NCI-H510A (cell line): Measurements from ENCODE around the gene DAZL.

Source experiments
- DNase-seq: peaks from one replicate; lab custom pipeline; 2025; lab: John Stamatoyannopoulos, UW

Gene DAZL

GRCh38 chr3:16595778-16596177 is 9.4 kb downstream of the DAZL start:
- DNase-seq = no peak

- DNase-seq = no peak
Observed at GRCh38 chr3:16589867-16590624, 15.2 kb downstream of the DAZL start.

- no peak for DNase-seq
Observed at GRCh38 chr3:16589120-16589519, 16.1 kb downstream of the DAZL start.

GRCh38 chr3:16587681-16588060 is 17.6 kb downstream of the DAZL start:
- no peak for DNase-seq

GRCh38 chr3:16587047-16587680 is 18.1 kb downstream of the DAZL start:
- no peak for DNase-seq

DNA sequence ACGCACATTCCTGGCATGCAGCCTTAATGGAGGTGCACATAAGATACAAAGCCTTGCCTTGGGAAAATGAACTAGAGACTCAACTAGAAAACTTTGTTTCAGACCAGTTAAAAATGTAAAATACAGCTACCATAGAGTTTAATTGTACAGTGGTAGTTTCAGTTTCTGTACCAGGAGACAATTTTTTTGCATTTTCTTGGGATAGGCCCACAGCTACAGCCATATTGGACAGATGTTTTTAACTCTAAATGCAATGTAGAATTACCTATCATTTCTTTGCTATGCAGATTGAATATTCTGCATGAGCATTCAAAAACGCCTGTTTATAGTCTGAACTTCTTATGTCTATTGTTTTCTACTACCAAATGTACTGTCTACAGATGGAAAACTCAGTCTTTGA is 20.3 kb downstream of the DAZL start:
- DNase-seq = no peak

DNA sequence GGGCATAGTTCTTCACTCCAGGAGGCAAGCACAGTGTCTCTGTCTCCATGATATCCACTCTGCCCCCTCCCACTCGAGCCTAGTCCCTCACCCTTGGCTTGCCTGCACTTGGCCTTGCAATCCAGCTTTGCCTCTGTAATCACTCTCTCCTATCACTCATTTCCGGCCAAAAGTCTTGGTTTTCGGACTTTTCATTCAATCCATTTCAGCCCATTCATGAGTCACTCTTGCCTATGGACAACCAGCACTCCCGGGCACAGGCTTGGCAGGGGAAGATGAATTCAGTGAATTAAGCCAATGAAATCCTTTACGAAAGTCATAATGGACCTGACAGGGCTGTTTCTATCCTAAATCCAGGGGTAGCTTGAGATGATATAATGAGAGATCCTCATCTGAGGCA is 21.7 kb downstream of the DAZL start:
- no peak for DNase-seq

DNA sequence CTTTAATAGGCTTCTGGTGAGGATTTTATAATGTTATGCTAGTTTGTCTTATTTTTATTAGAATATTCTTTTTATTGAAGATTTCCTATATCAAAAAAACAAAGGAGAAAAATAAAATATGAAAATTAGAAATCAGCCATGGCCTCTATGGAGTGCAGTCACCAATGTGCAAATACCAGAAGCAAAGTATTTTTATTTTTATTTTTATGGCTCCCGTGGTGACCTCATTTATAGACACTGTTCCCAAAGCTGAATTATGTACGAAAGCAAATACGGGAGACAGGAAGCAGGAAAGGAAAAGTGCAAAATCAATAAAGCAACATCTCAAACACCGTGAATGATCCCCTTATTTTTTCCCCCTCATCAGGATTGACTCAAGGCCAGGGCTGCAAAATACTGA is 35.1 kb downstream of the DAZL start:
- DNase-seq = no peak

- no peak for DNase-seq
Observed at GRCh38 chr3:16568532-16568931, 36.7 kb downstream of the DAZL start.

GRCh38 chr3:16568115-16568514 is 37.1 kb downstream of the DAZL start:
- no peak for DNase-seq

DNA sequence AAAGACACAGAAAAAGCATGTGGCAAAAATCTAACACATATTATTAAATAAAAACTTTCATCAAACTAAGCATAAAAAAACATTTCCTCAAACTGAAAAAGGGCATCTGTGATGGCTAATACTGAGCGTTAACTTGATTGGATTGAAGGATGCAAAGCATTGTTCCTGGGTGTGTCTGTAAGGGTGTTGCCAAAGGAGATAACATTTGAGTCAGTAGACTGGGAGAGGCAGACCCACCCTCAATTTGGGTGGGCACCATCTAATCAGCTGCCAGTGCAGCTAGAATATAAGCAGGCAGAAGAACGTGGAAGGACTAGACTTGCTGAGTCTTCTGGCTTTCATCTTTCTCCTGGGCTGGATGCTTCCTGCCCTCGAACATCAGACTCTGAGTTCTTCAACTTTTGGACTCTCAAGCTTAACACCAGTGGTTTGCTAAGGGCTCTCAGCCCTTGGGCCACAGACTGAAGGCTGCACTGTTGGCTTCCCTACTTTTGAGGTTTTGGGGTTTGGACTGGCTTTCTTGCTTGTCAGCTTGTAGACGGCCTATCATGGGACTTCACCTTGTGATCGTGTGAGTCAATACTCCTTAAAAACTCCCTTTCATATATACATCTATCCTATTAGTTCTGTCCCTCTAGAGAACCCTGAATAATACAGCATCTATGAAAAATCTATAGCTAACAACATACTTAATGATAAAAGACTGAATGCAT is 45.4 kb downstream of the DAZL start:
- no peak for DNase-seq

- no peak for DNase-seq
Observed at GRCh38 chr3:16554126-16554525, 51.1 kb downstream of the DAZL start.

DNA sequence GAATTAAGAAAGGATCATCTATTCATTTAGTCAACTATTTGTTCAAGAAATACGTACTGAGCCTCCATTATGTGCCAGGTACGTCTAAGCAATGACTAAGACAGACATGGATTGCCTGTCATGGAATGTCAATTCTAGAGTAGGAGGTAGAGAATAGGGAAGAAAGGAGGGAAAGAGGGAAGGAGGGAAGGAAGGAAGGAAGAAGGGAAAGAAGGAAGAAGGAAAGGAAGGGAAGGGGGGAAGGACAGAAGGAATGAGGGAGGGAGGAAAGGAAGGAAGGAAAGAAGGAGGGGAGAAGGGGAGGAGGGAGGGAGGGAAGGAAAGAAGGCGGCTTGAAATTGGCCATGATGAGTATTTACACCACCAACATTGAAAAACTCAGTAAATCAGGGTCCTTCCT is 52.5 kb downstream of the DAZL start:
- no peak for DNase-seq

GRCh38 chr3:16551342-16551976 is 53.8 kb downstream of the DAZL start:
- no peak for DNase-seq

DNA sequence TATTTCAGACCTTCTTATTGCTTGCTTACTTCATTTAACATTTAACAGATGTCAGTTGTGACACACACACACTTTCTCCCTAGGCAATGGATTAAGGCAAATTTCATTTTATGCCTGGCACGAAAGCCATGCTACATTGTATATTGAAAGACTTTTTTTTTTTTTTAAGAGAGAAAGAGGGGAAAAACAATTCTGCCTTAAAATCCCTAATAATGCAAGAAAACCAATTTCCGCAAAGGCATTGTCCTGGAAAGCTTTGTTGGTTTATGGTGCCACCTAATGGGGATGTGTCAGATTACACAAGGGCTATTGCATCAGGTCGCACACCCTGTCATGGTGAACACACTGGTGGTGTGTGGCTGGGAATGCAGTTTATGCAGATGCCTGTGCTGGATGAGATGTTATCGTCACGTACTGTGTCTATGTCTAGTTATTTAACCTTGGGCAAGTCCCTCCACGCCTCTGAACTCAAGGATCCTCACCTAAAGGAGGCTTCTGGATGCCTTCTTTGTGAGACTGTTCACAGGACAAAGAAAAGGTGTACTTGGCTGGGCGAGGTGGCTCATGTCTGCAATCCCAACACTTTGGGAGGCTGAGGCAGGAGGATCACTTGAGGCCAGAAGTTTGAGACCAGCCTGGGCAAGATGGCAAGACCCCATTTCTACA is 54.4 kb downstream of the DAZL start:
- no peak for DNase-seq

GRCh38 chr3:16550305-16550675 is 54.9 kb downstream of the DAZL start:
- DNase-seq = no peak

DNA sequence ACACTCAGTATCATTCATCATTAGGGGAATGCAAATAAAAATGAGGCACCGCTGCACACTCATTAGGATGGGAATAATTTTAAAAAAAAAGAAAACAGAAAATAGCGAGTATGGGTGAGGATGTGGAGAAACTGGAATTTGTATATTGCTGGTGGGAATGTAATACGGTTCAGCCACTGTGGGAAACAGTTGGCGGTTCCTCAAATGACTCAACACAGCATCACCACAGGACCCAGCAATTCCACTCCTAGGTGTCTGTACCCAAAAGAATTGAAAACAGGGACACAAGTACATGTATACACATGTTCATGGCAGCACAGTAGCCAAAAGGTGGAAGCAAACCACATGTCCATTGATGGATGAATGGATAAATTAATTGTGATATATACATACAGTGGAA is 56.5 kb downstream of the DAZL start:
- no peak for DNase-seq

GRCh38 chr3:16547561-16548357 is 57.5 kb downstream of the DAZL start:
- no peak for DNase-seq

GRCh38 chr3:16546186-16547010 is 58.8 kb downstream of the DAZL start:
- DNase-seq = no peak

GRCh38 chr3:16545413-16546185 is 59.6 kb downstream of the DAZL start:
- no peak for DNase-seq
